Measurements from ENCODE around the gene PLCD4. TPM values are rescaled to one million over a fixed set of nuclear protein-coding genes. Genes with fewer than 3 reads are reported as not detected.
A peak's percentile ranks its signal among the peaks of the same experiment; 100 is the strongest.

PLCD4 gene
- total RNA-seq, 2 donors from 2014 or later, result 1.1 to 2.7 TPM

GRCh38 chr2:218659258-218659987, 51.7 kb downstream of the PLCD4 start, which contains the start of the genes BCS1L and ZNF142:
Gene BCS1L, plus strand, starts transcription at chr2:218659683. Its CDS starts 1,305 bp downstream, at chr2:218660988.
Gene ZNF142, minus strand, starts transcription at chr2:218659623. Its CDS starts 3,194 bp downstream, at chr2:218656429.
- DNase-seq (ENCODE audit: low spot score), result peak; percentile 92
- WGBS, result under 1% methylated on average over 49 of the region's 49 CpGs
- TF ChIP-seq POLR2AphosphoS5 (IDR thresholded peaks at IDR 0.05) (peak; percentile 91), POLR2A (IDR thresholded peaks at IDR 0.05) (peak; percentile 48), CTCF (IDR thresholded peaks at IDR 0.05) (peak in 1 of 4 experiments; percentile 8)
- peak within 1 kb of the TSS; percentile 70 to 81 for H3K27ac ChIP-seq
- H3K4me3 ChIP-seq, result peak within 1 kb of the TSS; percentile 68 to 82
- no peaks in the 10 kb centered on the region for H3K9me3 ChIP-seq
- no peaks in the 10 kb centered on the region for H3K27me3 ChIP-seq (replicated peaks; ENCODE audit: insufficient read depth)
- intact Hi-C loops (cut with DNase I), result loop anchor here (5.0 kb wide), 1 partner anchor 367 kb away; the partner anchor contains the start of gene TMBIM1
- H3K36me3 ChIP-seq, result peaks cover 7 to 8% of the 10 kb centered on the region in 2 donors
- no peaks in the 10 kb centered on the region for H3K4me1 ChIP-seq (replicated peaks)

GRCh38 chr2:218659988-218660358, 52.3 kb downstream of the PLCD4 start:
- Histone ChIP-seq H3K4me1 (replicated peaks) (no peaks in the 10 kb centered on the region), H3K4me3 (peak overlapping the region; percentile 68 to 82), H3K36me3 (peaks cover 10 to 12% of the 10 kb centered on the region in 2 donors), H3K9me3 (no peaks in the 10 kb centered on the region), H3K27ac (peak overlapping the region; percentile 70 to 81), H3K27me3 (replicated peaks; ENCODE audit: insufficient read depth) (no peaks in the 10 kb centered on the region)
- 14% methylated on average over 8 of the region's 8 CpGs for WGBS
- no peak for DNase-seq (ENCODE audit: low spot score)
- intact Hi-C loops (cut with DNase I), result loop anchor here (5.0 kb wide), 1 partner anchor 368 kb away; the partner anchor contains the start of gene TMBIM1
- no peak for TF ChIP-seq POLR2A (IDR thresholded peaks at IDR 0.05)
- TF ChIP-seq POLR2AphosphoS5 (IDR thresholded peaks at IDR 0.05), result no peak
- no peak for TF ChIP-seq CTCF (IDR thresholded peaks at IDR 0.05)

- Histone ChIP-seq H3K9me3 (no peaks in the 10 kb centered on the region), H3K27ac (no peak overlapping the region), H3K4me3 (no peak overlapping the region), H3K36me3 (peaks cover 17% of the 10 kb centered on the region in 2 donors), H3K4me1 (replicated peaks) (no peaks in the 10 kb centered on the region), H3K27me3 (replicated peaks; ENCODE audit: insufficient read depth) (no peaks in the 10 kb centered on the region)
- TF ChIP-seq POLR2AphosphoS5 (IDR thresholded peaks at IDR 0.05), result no peak
- DNase-seq (ENCODE audit: low spot score), result no peak
- intact Hi-C loops (cut with DNase I), result no loop called here
- 82% methylated on average over 7 of the region's 7 CpGs for WGBS
Observed at GRCh38 chr2:218662377-218662776, 54.7 kb downstream of the PLCD4 start.

GRCh38 chr2:218662827-218663226, 55.1 kb downstream of the PLCD4 start:
- H3K9me3 ChIP-seq, result no peaks in the 10 kb centered on the region
- H3K4me1 ChIP-seq (replicated peaks), result no peaks in the 10 kb centered on the region
- TF ChIP-seq POLR2A (IDR thresholded peaks at IDR 0.05) (no peak), POLR2AphosphoS5 (IDR thresholded peaks at IDR 0.05) (no peak), CTCF (IDR thresholded peaks at IDR 0.05) (no peak)
- no peak overlapping the region for H3K4me3 ChIP-seq
- DNase-seq (ENCODE audit: low spot score), result no peak
- peaks cover 17% of the 10 kb centered on the region in 2 donors for H3K36me3 ChIP-seq
- H3K27ac ChIP-seq, result no peak overlapping the region
- 89% methylated on average over 10 of the region's 10 CpGs for WGBS
- no peaks in the 10 kb centered on the region for H3K27me3 ChIP-seq (replicated peaks; ENCODE audit: insufficient read depth)
- intact Hi-C loops (cut with DNase I), result no loop called here

GRCh38 chr2:218663901-218664300, 56.2 kb downstream of the PLCD4 start:
- DNase-seq (ENCODE audit: low spot score), result no peak
- 84% methylated on average over 15 of the region's 15 CpGs for WGBS
- peaks cover 17% of the 10 kb centered on the region in 2 donors for H3K36me3 ChIP-seq
- no peaks in the 10 kb centered on the region for H3K27me3 ChIP-seq (replicated peaks; ENCODE audit: insufficient read depth)
- intact Hi-C loops (cut with DNase I), result no loop called here
- TF ChIP-seq POLR2A (IDR thresholded peaks at IDR 0.05) (no peak), CTCF (IDR thresholded peaks at IDR 0.05) (no peak), POLR2AphosphoS5 (IDR thresholded peaks at IDR 0.05) (no peak)
- no peak overlapping the region for H3K27ac ChIP-seq
- no peaks in the 10 kb centered on the region for H3K9me3 ChIP-seq
- no peak overlapping the region for H3K4me3 ChIP-seq
- no peaks in the 10 kb centered on the region for H3K4me1 ChIP-seq (replicated peaks)
